Measurements from ENCODE around the gene TEX2. TPM values are rescaled to one million over a fixed set of nuclear protein-coding genes. Genes with fewer than 3 reads are reported as not detected.

TEX2 gene
- total and polyA plus RNA-seq, 2 of the 13 experiments (the other 11 are each of a cell fraction or from before 2014, with no cell fraction given) = 21.4 to 37.7 TPM

GRCh38 chr17:64120159-64120810 lies 142.8 kb downstream of the TEX2 start (continued):
- no peak; the same call in 1 of the 2 replicates for TF ChIP-seq PATZ1 (CRISPR knock-in tag; IDR thresholded peaks at IDR 0.05)
- no peak for TF ChIP-seq SRF (IDR thresholded peaks at IDR 0.05; ENCODE audit: low read depth, low read length)
- TF ChIP-seq EZH2 (conservative IDR thresholded peaks at IDR 0.05; ENCODE audit: low read depth, low read length) = no peak
- TF ChIP-seq ZKSCAN8 (CRISPR knock-in tag; IDR thresholded peaks at IDR 0.05; ENCODE audit: borderline replicate concordance) = peak; percentile 36; the same call in 1 of the 2 replicates
- TF ChIP-seq ZNF225 (CRISPR knock-in tag; IDR thresholded peaks at IDR 0.05) = no peak
- TF ChIP-seq SOX5 (CRISPR knock-in tag; IDR thresholded peaks at IDR 0.05; ENCODE audit: borderline replicate concordance) = peak; percentile 74; the same call in 1 of the 2 replicates
- peak; percentile 24; the same call in 1 of the 2 replicates for TF ChIP-seq NCOA2 (CRISPR knock-in tag; IDR thresholded peaks at IDR 0.05)
- TF ChIP-seq MTA3 (CRISPR knock-in tag; IDR thresholded peaks at IDR 0.05) = no peak
- no peak for TF ChIP-seq POLR2AphosphoS5 (IDR thresholded peaks at IDR 0.05; ENCODE audit: low read depth, low read length)
- TF ChIP-seq KMT2B (CRISPR knock-in tag; IDR thresholded peaks at IDR 0.05) = 0 out of 2 replicates have a peak, but pooled peaks have one; percentile 33
- peak; percentile 24; the same call in 1 of the 2 replicates for TF ChIP-seq TBX3 (IDR thresholded peaks at IDR 0.05; ENCODE audit: borderline replicate concordance)
- peak; percentile 55 for TF ChIP-seq CREB1 (IDR thresholded peaks at IDR 0.05)
- TF ChIP-seq CREB1 (CRISPR knock-in tag; IDR thresholded peaks at IDR 0.05) = no peak
- TF ChIP-seq ZNF891 (CRISPR knock-in tag; IDR thresholded peaks at IDR 0.05) = no peak
- TF ChIP-seq ZNF34 (CRISPR knock-in tag; IDR thresholded peaks at IDR 0.05; ENCODE audit: borderline replicate concordance) = 0 out of 2 replicates have a peak, but pooled peaks have one; percentile 54
- 0 out of 2 replicates have a peak, but pooled peaks have one; percentile 41 for TF ChIP-seq JUN (CRISPR knock-in tag; IDR thresholded peaks at IDR 0.05)
- TF ChIP-seq ZNF558 (CRISPR knock-in tag; IDR thresholded peaks at IDR 0.05; ENCODE audit: borderline replicate concordance) = no peak
- no peak for TF ChIP-seq NRL (CRISPR knock-in tag; IDR thresholded peaks at IDR 0.05; ENCODE audit: borderline replicate concordance)
- TF ChIP-seq SKI (IDR thresholded peaks at IDR 0.05; ENCODE audit: partially characterized antibody) = no peak
- 0 out of 2 replicates have a peak, but pooled peaks have one; percentile 19 for TF ChIP-seq ZNF12 (CRISPR knock-in tag; IDR thresholded peaks at IDR 0.05)
- TF ChIP-seq AHDC1 (CRISPR knock-in tag; IDR thresholded peaks at IDR 0.05; ENCODE audit: borderline replicate concordance) = peak; percentile 56; the same call in 1 of the 2 replicates
- TF ChIP-seq MIXL1 (CRISPR knock-in tag; IDR thresholded peaks at IDR 0.05) = 0 out of 2 replicates have a peak, but pooled peaks have one; percentile 20
- peak; percentile 31; the same call in 1 of the 2 replicates for TF ChIP-seq ETV5 (CRISPR knock-in tag; IDR thresholded peaks at IDR 0.05; ENCODE audit: borderline replicate concordance)

Measured in HepG2 (cell line).